ENCODE results near the gene RTL10.

DNA sequence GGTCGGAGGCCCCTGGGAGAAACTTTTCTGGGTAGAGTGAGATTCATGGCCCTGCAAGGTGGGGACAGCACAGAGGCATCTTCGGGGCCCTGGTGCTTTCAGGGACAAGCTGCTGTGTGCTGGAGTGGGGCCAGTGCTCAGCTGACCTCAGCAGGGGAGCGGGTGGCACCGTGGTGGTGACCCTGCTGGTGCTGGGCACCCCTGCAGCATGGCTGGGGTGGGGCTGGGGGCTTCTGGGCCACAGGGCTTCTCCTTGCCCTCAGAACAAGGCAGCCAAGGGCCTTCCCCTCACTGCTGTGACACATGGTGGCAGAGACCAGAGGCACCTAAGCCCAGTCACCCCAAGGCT is 24.9 kb upstream of the RTL10 start:
- TF ChIP-seq, protein P1, sequence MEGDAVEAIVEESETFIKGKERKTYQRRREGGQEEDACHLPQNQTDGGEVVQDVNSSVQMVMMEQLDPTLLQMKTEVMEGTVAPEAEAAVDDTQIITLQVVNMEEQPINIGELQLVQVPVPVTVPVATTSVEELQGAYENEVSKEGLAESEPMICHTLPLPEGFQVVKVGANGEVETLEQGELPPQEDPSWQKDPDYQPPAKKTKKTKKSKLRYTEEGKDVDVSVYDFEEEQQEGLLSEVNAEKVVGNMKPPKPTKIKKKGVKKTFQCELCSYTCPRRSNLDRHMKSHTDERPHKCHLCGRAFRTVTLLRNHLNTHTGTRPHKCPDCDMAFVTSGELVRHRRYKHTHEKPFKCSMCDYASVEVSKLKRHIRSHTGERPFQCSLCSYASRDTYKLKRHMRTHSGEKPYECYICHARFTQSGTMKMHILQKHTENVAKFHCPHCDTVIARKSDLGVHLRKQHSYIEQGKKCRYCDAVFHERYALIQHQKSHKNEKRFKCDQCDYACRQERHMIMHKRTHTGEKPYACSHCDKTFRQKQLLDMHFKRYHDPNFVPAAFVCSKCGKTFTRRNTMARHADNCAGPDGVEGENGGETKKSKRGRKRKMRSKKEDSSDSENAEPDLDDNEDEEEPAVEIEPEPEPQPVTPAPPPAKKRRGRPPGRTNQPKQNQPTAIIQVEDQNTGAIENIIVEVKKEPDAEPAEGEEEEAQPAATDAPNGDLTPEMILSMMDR (IDR thresholded peaks at IDR 0.05): no peak
- no peak for TF ChIP-seq RELA (CRISPR knock-in tag; IDR thresholded peaks at IDR 0.05; ENCODE audit: borderline replicate concordance)
- no peak for TF ChIP-seq IRF2 (CRISPR knock-in tag; IDR thresholded peaks at IDR 0.05; ENCODE audit: borderline replicate concordance, low read depth)
- no peak for TF ChIP-seq ZNF416 (CRISPR knock-in tag; IDR thresholded peaks at IDR 0.05)
- TF ChIP-seq, protein P2, sequence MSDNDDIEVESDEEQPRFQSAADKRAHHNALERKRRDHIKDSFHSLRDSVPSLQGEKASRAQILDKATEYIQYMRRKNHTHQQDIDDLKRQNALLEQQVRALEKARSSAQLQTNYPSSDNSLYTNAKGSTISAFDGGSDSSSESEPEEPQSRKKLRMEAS (CRISPR knock-in tag; IDR thresholded peaks at IDR 0.05): no peak
- TF ChIP-seq, protein P3, sequence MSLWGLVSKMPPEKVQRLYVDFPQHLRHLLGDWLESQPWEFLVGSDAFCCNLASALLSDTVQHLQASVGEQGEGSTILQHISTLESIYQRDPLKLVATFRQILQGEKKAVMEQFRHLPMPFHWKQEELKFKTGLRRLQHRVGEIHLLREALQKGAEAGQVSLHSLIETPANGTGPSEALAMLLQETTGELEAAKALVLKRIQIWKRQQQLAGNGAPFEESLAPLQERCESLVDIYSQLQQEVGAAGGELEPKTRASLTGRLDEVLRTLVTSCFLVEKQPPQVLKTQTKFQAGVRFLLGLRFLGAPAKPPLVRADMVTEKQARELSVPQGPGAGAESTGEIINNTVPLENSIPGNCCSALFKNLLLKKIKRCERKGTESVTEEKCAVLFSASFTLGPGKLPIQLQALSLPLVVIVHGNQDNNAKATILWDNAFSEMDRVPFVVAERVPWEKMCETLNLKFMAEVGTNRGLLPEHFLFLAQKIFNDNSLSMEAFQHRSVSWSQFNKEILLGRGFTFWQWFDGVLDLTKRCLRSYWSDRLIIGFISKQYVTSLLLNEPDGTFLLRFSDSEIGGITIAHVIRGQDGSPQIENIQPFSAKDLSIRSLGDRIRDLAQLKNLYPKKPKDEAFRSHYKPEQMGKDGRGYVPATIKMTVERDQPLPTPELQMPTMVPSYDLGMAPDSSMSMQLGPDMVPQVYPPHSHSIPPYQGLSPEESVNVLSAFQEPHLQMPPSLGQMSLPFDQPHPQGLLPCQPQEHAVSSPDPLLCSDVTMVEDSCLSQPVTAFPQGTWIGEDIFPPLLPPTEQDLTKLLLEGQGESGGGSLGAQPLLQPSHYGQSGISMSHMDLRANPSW (CRISPR knock-in tag; conservative IDR thresholded peaks at IDR 0.05; ENCODE audit: low read depth): no peak
- TF ChIP-seq ELF4 (CRISPR knock-in tag; IDR thresholded peaks at IDR 0.05; ENCODE audit: low read depth): no peak
- TF ChIP-seq SMAD4 (CRISPR knock-in tag; IDR thresholded peaks at IDR 0.05): no peak
- TF ChIP-seq FOXP1 (CRISPR knock-in tag; IDR thresholded peaks at IDR 0.05; ENCODE audit: borderline replicate concordance): no peak
- no peak for TF ChIP-seq ZBTB21 (CRISPR knock-in tag; IDR thresholded peaks at IDR 0.05; ENCODE audit: borderline replicate concordance)
- TF ChIP-seq ATF1 (CRISPR knock-in tag; IDR thresholded peaks at IDR 0.05): no peak
- TF ChIP-seq TEAD4 (CRISPR knock-in tag; IDR thresholded peaks at IDR 0.05): no peak
- no peak for TF ChIP-seq CREB1 (CRISPR knock-in tag; IDR thresholded peaks at IDR 0.05)
